SK-N-SH (cell line): ENCODE data around the gene NDUFS2. TPM values are rescaled to one million over a fixed set of nuclear protein-coding genes. Genes with fewer than 3 reads are reported as not detected.

Experiments used
- CTCF ChIA-PET: fragments of 300-600, 350-600 bp; formaldehyde crosslinking; extraction: SDS; loops from one replicate; lab custom pipeline; 2021; lab: Yijun Ruan, JAX
- POLR2A ChIA-PET: fragments of 350-600 bp; sonication (Branson Sonifier 250); formaldehyde crosslinking; extraction: SDS; loops from one replicate; lab custom pipeline; 2020; ENCODE audit warnings: antibody characterized with exemption, inconsistent platforms; lab: Yijun Ruan, JAX
- DNase-seq: peaks from one replicate; pipeline ENCODE4 v3.0.0; 2012
- H2AFZ ChIP-seq: fragments of 200-600 bp; sonication (generic); 2 replicates; pipeline ENCODE4 v1.8.1; 2016; ENCODE audit warnings: antibody characterized with exemption, mild to moderate bottlenecking, low read depth
- H3F3A ChIP-seq: fragments of 200-600 bp; sonication (generic); replicated peaks from 2 replicates; pipeline ENCODE3; 2016; ENCODE audit warnings: antibody characterized with exemption, mild to moderate bottlenecking; ENCODE audit not compliant: insufficient read depth
- H3K27ac ChIP-seq, 2 experiments: fragments of 200-500 bp in 1 of 2; fragments of 200-600 bp in 1 of 2; sonication (Bioruptor generic) in 1 of 2; sonication (generic), shearing (Covaris generic) in 1 of 2; 2 replicates each; pipeline versions ENCODE4 v1.5.1 to v1.6.1; 2014 to 2016; ENCODE audit warnings: low read depth in 2 of 2, inconsistent platforms in 1 of 2, low read length in 1 of 2, mild to moderate bottlenecking in 1 of 2, mixed read lengths in 1 of 2
- H3K27me3 ChIP-seq: fragments of 200-600 bp; sonication (generic), shearing (Covaris generic); 2 replicates; pipeline ENCODE4 v1.6.1; 2016; ENCODE audit warnings: mixed run types; ENCODE audit not compliant: insufficient read depth
- H3K36me3 ChIP-seq, 2 experiments: fragments of 200-500 bp in 1 of 2; fragments of 200-600 bp in 1 of 2; sonication (Bioruptor generic) in 1 of 2; sonication (generic) in 1 of 2; replicated peaks in 1 of 2; 2 replicates each; pipeline versions ENCODE3 to v1.5.1; 2014 to 2016; ENCODE audit warnings: low read length in 1 of 2, mild to moderate bottlenecking in 1 of 2; ENCODE audit not compliant: insufficient read depth in 2 of 2, control insufficient read depth in 1 of 2
- H3K4me1 ChIP-seq, 2 experiments: fragments of 200-500 bp in 1 of 2; fragments of 200-600 bp in 1 of 2; sonication (Bioruptor generic) in 1 of 2; sonication (generic), shearing (Covaris generic) in 1 of 2; 2 replicates each; pipeline versions ENCODE4 v1.5.1 to v1.6.1; 2014 to 2016; ENCODE audit warnings: low read depth in 1 of 2, low read length in 1 of 2, mixed run types in 1 of 2; ENCODE audit not compliant: insufficient read depth in 2 of 2, control insufficient read depth in 1 of 2
- H3K4me2 ChIP-seq: fragments of 200-600 bp; sonication (generic), shearing (Covaris generic); 2 replicates; pipeline ENCODE4 v1.6.1; 2017; ENCODE audit warnings: mixed run types
- H3K4me3 ChIP-seq, 2 experiments: fragments of 200-500 bp in 1 of 2; fragments of 200-600 bp in 1 of 2; sonication (Bioruptor generic) in 1 of 2; sonication (generic), shearing (Covaris generic) in 1 of 2; 2 replicates each; pipeline versions ENCODE4 v1.5.1 to v1.8.1; 2014 to 2016; ENCODE audit warnings: low read depth in 2 of 2, inconsistent platforms in 1 of 2, low read length in 1 of 2, mild to moderate bottlenecking in 1 of 2, mixed read lengths in 1 of 2, moderate library complexity in 1 of 2
- H3K79me2 ChIP-seq: fragments of 200-600 bp; sonication (generic); 2 replicates; pipeline ENCODE4 v1.8.1; 2017; ENCODE audit warnings: mild to moderate bottlenecking; ENCODE audit not compliant: insufficient read depth
- H3K9ac ChIP-seq: fragments of 200-600 bp; sonication (generic); 2 replicates; pipeline ENCODE4 v1.6.1; 2017; ENCODE audit warnings: mixed run types
- H3K9me2 ChIP-seq: fragments of 200-600 bp; sonication (generic); 2 replicates; pipeline ENCODE4 v1.6.1; 2017; ENCODE audit warnings: mixed run types
- H3K9me3 ChIP-seq: fragments of 200-600 bp; sonication (generic); 2 replicates; pipeline ENCODE4 v1.6.1; 2017; ENCODE audit warnings: mixed run types, mild to moderate bottlenecking, moderate library complexity
- H4K20me1 ChIP-seq: fragments of 200-600 bp; sonication (generic); 2 replicates; pipeline ENCODE4 v1.6.1; 2017; ENCODE audit warnings: mild to moderate bottlenecking, mixed run types; ENCODE audit not compliant: insufficient read depth
- CTCF ChIP-seq: fragments of 200-600 bp; sonication (generic); IDR thresholded peaks from 2 replicates; pipeline ENCODE4 v1.6.1; 2017; ENCODE audit warnings: antibody characterized with exemption, mild to moderate bottlenecking, moderate library complexity
- FOXJ3 ChIP-seq: sonication (generic); formaldehyde crosslinking; IDR thresholded peaks from 2 replicates; pipeline ENCODE4 v1.5.1; 2020; ENCODE audit warnings: mild to moderate bottlenecking, missing genetic modification reagents
- GATA2 ChIP-seq: sonication (generic); formaldehyde crosslinking; IDR thresholded peaks from 2 replicates; pipeline ENCODE4 v1.5.0; 2020; ENCODE audit warnings: mild to moderate bottlenecking, missing genetic modification reagents
- MEF2A ChIP-seq: IDR thresholded peaks from 2 replicates; pipeline ENCODE4 v1.4.0; 2012; ENCODE audit warnings: low read depth, borderline replicate concordance
- REST ChIP-seq: IDR thresholded peaks from 2 replicates; pipeline ENCODE4 v1.6.1; 2012; ENCODE audit warnings: mild to moderate bottlenecking, low read depth, low read length, moderate library complexity
- RFX5 ChIP-seq: IDR thresholded peaks from 2 replicates; pipeline ENCODE4 v1.6.1; 2012; ENCODE audit warnings: mild to moderate bottlenecking, improper control_type of control experiment, low read length
- USF2 ChIP-seq: fragments of 150-350 bp; IDR thresholded peaks from 2 replicates; pipeline ENCODE4 v1.6.1; 2017; ENCODE audit warnings: antibody characterized with exemption, low read length, low read depth, borderline replicate concordance
- YY1 ChIP-seq: IDR thresholded peaks from 2 replicates; pipeline ENCODE4 v1.4.0; 2012; ENCODE audit warnings: low read depth, mild to moderate bottlenecking
- WGBS: methylation state at CpG from one replicate; pipeline ENCODE4 v1.1.6; 2017; ENCODE audit warnings: low lambda C conversion rate; 5-methylcytosine and 5-hydroxymethylcytosine counted together
- polyA plus RNA-seq, 3 experiments: library from polyadenylated mRNA; depleted of rRNA; stranded (reverse); fragments of >200 nt; gene quantifications; 2 replicates each; pipeline ENCODE4 v1.2.3, GENCODE V29; 2012

Gene NDUFS2
- polyA plus RNA-seq, 1 of the 3 experiments (the other 2 are of a cell fraction): 203 TPM

DNA sequence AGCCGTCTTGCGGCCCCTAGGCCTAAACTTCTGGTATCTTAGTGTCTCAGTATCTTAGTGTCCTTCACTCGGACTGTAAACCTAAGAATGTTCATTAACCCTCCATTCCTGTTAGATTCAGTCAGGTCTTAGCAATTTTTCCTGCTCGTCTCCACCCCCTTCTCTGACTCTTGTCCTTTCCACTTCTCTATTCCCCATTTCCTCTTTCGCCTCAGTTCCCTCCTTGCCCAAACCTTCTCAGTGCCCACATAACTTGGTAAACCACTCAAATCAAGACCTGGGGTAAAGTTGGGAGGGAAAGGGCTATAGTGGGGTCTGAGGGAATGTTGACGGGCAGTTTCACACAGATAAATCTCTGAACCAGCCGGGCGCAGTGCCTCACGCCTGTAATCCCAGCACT lies 12.2 kb downstream of the NDUFS2 start:
- H3K27ac ChIP-seq: no peak overlapping the region
- no peaks in the 10 kb centered on the region for H3K9me3 ChIP-seq
- 99% methylated on average over 9 of the region's 9 CpGs for WGBS
- TF ChIP-seq REST: no peak
- TF ChIP-seq RFX5: no peak
- TF ChIP-seq FOXJ3 (CRISPR knock-in tag): no peak
- TF ChIP-seq, all 33 proteins: peak for 0
- CTCF ChIA-PET: interaction anchor here (6.0 kb wide), 1 partner anchor 12 kb away, joined by 32 read pairs; the partner anchor contains the start of gene TOMM40L
- no peaks in the 10 kb centered on the region for H4K20me1 ChIP-seq
- no peak overlapping the region for H3K4me3 ChIP-seq
- no peak overlapping the region for H3K4me2 ChIP-seq
- H2AFZ ChIP-seq: no peak overlapping the region
- no peak for DNase-seq
- H3F3A ChIP-seq: peaks cover 4% of the 10 kb centered on the region
- POLR2A ChIA-PET: no interaction called here
- no peak overlapping the region for H3K9ac ChIP-seq
- peaks cover 44 to 51% of the 10 kb centered on the region in 2 experiments for H3K36me3 ChIP-seq
- H3K79me2 ChIP-seq: 0 out of 2 replicates have a peak, but pooled peaks cover 4% of the 10 kb centered on the region
- no peaks in the 10 kb centered on the region; a peak in 1 of 4 replicates for H3K4me1 ChIP-seq
- H3K27me3 ChIP-seq: no peaks in the 10 kb centered on the region
- H3K9me2 ChIP-seq: no peaks in the 10 kb centered on the region

GRCh38 chr1:161215076-161215475 lies 12.9 kb downstream of the NDUFS2 start, which contains the start of gene FCER1G:
Gene FCER1G, plus strand, starts transcription at chr1:161215295. Its CDS starts 27 bp downstream, at chr1:161215322.
- CTCF ChIA-PET: interaction anchor here (1.2 to 6.0 kb wide), 4 partner anchors 11 to 167 kb away, joined by 5 to 32 read pairs (median 6); partner anchors contain the start of gene TOMM40L
- H3F3A ChIP-seq: no peaks in the 10 kb centered on the region
- H3K9me2 ChIP-seq: no peaks in the 10 kb centered on the region
- no peaks in the 10 kb centered on the region for H4K20me1 ChIP-seq
- H3K9me3 ChIP-seq: no peaks in the 10 kb centered on the region
- H3K9ac ChIP-seq: no peak within 1 kb of the TSS
- DNase-seq: no peak
- H3K27me3 ChIP-seq: no peaks in the 10 kb centered on the region
- 0 out of 2 replicates have a peak, but pooled peaks cover 4% of the 10 kb centered on the region for H3K79me2 ChIP-seq
- no peak within 1 kb of the TSS for H3K4me3 ChIP-seq
- no peak for TF ChIP-seq GATA2
- no peak for TF ChIP-seq USF2
- TF ChIP-seq MEF2A: no peak
- TF ChIP-seq YY1: no peak
- no peak for TF ChIP-seq CTCF
- TF ChIP-seq, all 33 proteins: peak for 0
- Histone ChIP-seq H3K36me3 (peaks cover 38 to 44% of the 10 kb centered on the region in 2 experiments), H3K27ac (no peak within 1 kb of the TSS), H3K4me1 (no peaks in the 10 kb centered on the region; a peak in 1 of 4 replicates), H3K4me2 (no peak within 1 kb of the TSS), H2AFZ (no peak within 1 kb of the TSS)
- POLR2A ChIA-PET: interaction anchor here (1.1 kb wide), 1 partner anchor 13 kb away, joined by 4 read pairs; the partner anchor contains the start of gene NDUFS2
- WGBS: 99% methylated on average over 10 of the region's 10 CpGs
